Measurements from ENCODE around the gene KCNQ1OT1. TPM values are rescaled to one million over a fixed set of nuclear protein-coding genes. Genes with fewer than 3 reads are reported as not detected.
A peak's percentile ranks its signal among the peaks of the same experiment; 100 is the strongest.

The KCNQ1OT1 gene
- 10.3 TPM for total RNA-seq

DNA sequence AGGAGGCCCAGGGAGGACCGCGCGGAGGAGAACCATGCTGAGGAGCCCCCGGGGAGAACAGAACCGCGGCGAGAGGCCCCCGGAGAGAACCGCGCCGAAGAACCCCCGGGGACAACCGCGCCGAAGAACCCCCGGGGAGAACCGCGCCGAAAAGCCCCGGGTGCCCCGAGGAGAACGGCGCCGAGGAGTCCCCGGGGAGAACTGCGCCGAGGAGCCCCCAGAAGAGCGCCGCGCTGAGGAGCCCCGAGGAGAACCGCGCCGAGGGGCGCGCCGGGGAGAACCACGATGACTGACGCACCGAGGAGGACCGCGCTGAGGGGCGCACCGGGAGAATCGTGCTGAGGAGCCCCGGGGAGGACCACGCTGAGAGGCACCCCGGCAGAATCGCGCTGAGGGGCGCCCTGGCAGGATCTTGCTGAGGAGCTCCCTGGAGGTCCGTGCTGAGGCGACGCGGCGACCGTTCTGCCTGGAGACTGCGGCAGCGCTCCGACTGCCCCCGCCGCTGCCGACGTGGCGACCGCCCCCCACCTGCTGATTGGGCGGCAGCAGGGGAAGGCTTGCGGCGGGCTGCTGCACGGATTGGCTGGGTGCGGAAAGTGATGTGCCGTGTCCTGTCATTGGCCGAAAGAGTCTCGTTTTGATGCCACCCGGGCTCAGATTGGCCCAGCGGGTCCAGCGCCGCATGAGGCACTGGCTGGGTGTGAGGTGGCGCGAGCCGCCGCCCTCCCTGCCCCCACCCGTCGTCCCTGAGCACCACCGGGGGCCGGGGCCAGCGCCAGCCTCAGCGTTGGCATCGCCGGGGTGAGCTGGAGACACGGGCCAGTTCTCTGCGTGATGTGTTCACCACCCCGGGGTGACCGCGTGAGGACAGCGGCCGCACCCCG, at the start of gene KCNQ1OT1:
TSS of gene KCNQ1OT1 (minus strand) at position 464 of the 884 bp plus-strand sequence.
- peak; percentile 97 for DNase-seq

DNA sequence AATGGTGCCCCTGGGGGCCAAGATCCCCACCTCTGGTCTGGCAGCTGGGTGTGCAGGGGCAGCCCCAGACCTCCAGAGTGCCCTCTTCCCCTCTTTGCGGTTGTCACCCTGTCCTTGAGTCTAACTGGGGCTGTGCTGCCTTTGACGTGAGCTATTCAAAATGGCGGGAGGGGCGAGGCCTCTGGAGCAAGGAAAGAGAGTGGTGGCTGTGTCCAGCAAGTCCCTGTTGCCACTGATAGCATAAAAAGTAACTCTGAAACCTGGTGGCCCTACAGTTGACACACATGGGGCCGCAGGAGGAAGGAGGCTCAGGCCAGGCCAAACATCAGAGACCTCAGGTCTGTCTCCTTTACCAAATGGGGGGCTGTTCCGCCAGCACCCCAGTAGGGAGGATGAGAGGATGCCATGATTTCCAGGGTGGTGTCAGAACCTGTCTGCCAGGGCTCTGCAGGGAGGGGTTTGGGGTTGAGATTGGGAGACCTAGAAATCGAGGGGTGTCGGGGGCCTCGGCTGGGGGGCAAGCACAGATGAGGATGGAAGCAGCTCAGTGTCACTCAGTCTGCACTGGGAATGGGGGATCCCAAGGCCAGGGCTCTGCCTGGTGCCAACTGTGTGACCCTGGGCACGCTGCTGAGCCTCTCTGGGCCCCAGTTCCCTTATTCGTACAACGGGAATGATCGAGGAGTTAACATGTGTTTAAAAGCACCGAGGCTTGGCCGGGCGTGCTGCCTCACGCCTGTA, 49.2 kb upstream of the KCNQ1OT1 start:
- DNase-seq: no peak

DNA sequence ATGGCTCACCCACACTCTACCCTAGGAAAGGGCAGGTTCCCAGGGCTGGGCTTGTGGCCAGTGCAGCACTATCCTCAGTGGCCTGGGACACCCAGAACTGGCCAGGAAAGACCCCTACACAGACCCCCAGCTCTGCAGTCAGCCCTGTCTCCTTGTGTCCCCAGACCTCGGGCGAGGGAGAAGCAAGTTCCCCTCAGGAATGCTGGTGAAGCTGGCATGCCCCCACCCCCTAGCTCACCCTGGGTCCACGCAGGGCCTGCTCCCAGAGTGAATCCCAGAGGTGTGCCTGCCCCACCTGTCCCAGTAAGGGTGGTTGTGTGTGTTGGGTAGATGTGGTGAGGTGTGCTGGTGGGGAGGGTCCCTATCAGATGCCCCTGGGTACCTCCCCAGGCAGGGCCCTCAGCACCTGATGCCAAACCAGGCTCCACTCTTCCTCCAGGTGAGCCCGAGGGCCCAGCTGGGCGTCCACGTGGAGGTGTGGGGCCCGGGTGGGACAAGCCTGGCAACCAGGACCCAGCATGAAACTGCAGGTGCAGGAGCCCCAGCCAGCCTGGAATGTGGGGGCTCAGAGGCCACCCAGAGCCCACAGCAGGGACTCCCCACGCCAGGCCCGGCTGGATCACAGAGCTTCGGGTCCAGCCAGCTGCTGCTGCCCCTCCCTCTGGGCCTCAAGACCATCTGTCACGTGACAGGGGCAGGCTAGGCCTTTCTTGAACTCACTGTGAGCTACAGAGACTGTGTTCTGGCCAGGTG, 48.4 kb upstream of the KCNQ1OT1 start:
- no peak for DNase-seq

DNA sequence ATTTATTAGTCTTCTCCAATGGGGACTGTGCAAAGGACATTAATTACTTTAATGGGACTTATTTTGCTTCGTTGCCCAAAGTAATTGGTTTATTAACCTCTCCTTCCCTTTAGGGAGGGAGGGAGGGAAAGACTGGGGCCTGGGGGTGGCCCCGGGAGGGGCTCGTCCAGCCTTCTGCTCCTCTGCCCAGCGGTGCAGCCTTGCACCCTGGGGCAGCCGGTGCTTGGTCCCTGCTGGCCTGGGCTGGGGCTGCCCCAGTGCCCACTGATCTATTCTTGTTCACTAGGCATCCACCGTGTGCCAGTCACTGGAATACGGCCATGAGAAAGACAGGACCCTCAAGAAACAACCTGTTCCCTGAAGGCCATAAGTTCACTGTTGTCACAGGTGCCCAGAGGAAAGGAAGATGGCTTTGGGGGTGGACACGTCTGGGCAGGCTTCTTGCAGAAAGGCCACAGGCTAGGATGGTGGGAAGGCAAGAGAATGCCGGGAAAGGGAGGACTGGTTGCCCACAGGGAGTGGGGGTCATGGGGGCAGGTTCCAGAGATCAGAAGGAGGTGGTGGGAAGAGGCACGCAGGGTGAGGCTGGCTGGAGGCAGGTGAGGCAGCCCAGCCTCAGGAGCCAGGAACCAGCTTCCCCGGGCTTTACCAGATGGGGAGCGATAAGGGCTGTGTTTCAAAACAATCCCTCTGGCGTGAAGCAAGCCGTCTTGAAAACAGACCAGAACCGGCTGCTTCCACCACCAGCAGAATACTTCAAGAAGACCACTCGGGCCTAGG, 47.6 kb upstream of the KCNQ1OT1 start:
- no peak for DNase-seq

DNA sequence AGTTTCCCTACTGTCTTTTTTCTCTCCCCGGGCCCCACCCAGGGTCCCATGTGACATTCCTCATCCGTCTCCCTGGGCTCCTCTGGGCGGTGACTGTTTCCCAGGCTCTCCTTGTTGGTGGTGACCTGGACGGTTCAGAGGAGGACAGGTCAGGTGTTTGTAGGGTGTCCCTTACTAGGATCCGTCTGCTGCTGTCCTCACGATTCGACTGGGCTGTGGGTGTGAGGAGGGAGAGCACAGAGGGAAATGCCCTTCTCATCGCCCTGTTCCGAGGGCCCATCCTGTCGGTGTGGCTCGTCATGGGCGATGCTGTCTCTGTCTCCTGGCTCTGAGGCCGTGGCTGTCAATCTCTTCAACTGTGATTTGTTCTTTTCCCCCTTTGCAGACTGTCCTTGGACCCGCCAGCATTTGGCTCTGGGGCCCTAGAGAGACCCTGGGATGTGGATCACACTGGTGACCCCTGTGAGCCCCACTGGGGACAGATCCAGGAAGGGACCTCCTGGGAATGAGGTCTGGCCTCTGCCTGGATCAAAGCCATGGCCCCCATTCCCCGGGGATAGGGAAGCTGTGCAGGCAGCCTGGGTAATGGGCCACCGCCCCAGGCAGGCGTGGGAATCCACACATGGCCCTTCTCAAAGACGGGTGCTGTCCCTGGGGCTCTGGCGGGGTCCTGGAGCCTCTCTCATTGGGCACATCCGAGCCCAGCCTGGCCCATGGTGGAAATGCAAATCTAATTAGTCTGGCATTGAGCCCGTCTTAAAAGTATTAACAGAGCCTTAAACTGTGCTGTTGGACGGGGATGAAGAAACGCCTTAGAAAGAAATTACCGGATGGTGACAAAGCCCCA, 46.8 kb upstream of the KCNQ1OT1 start:
- DNase-seq: no peak

DNA sequence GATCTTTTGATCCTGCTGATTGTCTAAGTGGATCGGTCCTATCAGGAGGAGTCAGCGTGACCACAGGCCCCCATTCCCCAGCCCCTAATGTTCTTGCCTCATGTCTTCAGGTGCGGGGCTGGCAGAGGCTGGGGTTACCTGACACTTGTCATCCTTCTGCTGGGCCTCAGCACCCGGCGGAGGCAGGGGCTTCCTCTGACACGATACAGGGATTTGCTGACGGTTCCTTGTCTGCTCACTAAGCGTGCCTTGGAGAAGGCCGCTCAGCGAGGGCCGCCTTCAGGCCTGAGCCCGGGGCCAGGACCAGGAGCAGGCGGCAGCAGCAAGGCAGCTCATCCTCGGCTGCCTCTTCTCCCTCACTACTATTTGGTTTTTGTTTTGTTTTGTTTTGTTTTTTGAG, 45.7 kb upstream of the KCNQ1OT1 start:
- DNase-seq: no peak

DNA sequence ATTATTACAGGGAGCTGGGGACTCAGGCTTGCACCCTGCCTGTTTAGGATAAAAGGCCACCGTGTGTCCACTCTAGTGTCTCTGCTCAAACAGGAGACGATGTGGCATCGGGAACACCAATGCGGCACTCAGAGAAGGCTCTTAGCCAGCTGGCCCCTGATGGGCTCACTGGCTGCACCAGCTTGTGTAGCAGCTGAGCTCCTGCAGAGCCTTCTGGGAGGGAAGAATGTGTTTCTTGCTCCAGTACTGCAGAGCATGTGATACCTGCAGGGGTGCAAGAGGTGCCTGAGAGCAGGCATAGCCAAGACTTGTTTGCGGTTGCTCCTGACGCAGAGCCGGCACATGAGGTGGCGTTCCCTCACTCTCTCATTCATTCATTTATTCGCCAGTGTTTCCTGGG, 44.4 kb upstream of the KCNQ1OT1 start:
- DNase-seq: no peak

DNA sequence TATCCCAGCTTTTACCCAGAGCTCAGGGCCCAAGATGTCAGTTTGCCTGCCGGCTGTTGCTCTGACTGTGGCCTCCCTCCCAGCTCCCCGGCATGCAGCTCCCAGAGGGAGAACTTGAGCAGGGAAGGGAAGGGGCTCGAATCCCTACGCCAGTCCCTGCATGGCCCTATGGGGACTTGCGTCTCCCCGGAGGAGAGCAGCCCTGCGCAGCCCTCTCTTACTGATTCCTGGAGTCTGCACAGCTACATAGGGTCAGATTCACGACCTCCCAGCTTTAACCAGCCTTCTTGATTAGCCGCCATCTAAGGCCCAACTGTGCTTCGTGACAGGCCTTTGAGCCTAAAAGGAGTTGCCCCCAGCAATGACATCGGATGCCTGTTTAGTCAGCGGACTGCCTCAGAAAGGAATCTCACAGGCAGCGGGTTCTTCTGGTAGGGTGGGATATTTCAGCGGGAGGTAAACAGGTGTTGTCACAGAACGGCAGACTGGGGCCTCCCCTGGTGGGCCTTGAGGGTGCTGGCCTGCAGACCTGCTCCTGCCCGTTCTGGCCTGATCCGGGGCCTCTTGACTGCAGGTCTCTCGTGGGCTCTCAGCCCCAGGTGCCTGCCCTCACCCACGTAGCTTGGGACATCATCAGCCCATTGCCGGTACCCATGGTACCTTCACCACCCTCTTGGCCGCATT, 43.8 kb upstream of the KCNQ1OT1 start:
- DNase-seq: no peak

DNA sequence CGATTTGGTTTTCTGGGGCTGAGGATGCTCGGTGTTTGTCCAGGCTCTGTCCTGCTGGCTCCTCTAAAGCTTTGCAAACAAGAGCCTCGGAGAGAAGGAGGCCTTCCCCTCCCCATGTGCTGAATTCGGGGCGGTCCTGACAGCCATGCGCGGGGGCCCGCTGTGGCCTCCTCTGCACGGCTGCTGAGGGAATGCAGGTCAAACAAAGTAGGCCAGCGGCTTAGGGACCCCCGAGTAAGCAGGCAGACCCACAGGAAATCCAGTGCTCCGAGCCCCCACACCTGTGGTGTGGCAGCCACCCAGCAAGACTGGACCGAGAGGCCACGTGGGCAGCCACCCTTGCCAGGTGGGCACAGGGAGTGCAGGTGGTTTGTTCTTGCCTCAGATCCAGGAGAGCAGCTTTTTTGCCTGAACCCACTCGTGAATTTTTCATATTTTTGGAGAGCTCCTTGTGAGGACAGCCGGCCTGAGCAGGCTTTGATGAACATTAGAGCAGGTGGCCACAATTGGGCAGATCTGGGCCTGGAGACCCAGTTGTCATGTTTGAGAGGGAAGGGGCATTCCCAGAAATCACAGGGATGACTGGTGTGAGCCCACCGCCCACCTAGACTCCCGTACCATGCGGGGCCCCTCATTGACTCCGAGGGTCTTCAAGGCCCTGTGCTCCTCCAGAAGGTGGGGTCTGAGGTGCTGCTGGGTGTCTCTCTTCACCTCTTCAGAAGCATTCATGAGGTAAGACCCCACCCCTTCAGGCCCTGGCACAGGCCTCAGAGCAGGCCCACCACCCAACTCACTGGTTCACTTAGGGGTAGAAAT, 43.0 kb upstream of the KCNQ1OT1 start:
- DNase-seq: no peak

DNA sequence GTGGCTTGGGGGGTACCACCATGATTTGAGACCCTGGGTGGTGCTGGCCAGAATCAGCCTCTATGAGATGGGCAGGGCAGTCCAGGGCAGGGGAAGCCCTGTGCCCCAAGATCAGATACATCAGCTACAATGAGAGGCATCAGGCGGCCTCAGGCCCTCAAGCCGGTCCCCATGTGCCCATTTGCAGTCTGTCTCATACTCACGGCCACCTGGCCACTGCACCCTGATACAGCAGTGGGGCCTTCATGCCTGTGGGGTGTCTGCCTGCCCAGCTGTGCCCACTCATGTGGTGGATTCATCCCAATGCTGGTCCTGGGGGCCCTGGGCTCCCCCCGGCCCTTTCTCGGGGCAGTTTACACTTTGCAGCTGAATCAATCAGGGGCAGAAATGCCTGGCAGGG, 42.4 kb upstream of the KCNQ1OT1 start:
- no peak for DNase-seq

DNA sequence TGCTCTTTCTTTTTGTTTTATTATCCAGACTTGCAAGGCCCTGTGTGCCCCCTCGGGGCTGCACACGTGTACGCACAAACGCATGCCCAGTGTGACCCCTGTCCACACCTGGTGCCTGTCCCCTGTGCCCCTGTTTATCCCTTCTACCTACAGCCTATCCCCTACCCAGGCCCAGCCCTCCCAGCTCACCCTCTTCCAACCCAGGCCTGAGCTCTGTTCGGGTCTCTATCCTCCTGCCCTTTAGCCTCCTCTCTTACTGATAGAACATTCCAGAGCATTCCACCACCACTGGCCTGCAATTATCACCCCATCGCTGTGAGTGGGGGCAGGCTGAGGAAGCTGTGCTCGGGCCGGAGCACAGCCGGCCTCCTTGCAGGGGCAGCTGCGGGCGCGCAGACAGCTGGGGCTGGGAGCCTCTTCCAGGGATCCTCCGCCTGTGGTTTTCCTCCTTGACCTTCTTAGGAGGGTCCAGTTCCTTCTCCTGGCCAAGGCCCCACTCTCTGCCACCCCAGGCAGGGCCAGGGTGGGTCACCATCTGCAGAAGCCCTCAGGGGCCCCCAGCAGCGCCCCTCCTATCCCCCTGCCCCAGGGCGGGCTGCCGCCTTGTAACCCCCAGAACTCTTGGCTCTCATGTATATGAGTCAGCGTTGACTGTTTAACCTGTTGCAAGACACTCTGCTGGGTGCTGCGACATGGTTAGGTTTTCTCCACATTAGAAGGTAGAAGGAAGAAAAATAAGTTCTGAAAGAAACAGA, 41.8 kb upstream of the KCNQ1OT1 start:
- peak; percentile 64 for DNase-seq

DNA sequence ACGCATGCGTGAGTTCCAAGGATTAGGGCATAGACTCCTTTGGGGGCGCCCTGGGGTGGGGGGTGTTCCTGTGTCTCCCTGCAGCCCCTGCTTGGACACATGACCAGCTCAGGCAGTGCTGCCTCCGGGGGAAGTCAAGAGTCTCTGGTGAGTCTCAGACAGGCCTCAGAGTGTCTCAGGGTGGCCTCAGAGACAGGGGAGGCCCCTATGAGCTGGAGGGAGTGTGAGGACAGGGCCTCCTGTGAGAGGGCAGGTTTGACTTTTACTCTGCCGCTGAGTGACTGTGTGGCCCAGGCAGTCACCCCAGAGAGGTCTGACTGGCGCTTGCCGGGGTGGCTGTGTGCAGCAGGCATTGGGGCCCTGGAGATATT, 41.2 kb upstream of the KCNQ1OT1 start:
- no peak for DNase-seq

DNA sequence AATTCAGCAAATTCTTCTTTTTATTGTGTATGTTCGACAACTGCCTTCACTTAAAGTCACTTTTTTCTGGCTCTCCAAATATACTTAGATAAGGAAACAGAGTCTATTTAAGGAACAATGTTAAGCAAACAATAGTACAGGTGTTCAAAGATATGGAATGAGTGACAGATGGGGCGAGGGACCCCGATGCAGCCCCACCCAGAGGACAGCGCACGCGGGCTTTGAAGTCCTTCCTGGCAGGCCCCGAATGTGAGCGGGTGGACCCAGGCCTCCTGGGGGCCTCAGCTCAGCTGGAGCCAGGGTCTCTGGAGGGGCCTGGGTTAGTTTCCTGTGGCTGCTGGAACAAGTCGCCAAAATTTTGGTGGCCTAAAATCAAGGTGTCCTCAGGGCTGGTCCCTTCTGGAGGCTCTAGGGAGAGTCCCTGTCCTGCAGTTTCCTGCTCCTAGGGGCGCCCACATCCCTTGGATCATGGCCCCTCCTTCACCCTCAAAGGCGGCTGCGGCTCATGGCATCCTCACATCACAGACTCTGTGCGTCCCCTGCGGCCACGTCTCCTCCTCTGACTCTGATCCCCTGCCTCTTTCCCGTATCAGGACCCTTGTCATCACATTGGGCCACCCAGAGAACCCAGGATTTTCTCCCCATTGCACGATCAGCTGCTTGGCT, 40.6 kb upstream of the KCNQ1OT1 start:
- no peak for DNase-seq

DNA sequence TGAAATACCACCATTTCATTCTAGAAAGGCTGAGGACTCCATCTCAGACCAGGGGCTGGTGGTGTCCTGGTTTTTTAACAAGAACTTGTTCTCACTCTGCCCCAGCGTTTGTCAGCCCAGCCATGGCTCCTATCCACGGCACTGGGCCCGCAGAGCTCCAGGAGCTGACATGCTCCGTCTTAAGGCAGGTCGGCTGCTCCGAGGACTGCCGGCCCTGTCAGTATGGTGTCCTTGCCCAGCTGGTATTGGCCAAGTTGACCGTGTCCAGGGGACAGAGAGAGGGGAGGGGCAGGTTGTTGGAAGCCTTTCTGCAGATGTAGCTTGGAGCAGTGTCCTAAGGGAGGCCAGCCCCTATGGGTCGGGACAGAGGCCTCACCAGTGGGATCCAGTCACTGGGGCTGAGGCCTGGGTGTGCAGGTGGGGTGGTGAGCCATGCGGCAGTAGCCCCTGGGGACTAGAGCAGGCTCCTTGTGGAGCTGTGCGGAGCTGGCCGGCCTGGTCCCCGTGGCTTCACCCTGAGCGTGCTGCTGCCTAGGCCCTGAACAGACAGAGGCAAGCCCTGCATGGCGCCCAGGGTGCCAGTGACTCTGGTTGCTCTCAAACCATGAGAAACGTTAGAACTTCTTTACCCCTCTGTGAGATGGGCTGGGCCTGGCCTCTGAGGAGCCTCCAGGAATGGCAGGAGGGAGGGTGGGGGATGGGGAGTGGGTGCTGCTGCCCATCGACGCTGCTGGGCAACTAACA, 39.9 kb upstream of the KCNQ1OT1 start:
- DNase-seq: no peak

DNA sequence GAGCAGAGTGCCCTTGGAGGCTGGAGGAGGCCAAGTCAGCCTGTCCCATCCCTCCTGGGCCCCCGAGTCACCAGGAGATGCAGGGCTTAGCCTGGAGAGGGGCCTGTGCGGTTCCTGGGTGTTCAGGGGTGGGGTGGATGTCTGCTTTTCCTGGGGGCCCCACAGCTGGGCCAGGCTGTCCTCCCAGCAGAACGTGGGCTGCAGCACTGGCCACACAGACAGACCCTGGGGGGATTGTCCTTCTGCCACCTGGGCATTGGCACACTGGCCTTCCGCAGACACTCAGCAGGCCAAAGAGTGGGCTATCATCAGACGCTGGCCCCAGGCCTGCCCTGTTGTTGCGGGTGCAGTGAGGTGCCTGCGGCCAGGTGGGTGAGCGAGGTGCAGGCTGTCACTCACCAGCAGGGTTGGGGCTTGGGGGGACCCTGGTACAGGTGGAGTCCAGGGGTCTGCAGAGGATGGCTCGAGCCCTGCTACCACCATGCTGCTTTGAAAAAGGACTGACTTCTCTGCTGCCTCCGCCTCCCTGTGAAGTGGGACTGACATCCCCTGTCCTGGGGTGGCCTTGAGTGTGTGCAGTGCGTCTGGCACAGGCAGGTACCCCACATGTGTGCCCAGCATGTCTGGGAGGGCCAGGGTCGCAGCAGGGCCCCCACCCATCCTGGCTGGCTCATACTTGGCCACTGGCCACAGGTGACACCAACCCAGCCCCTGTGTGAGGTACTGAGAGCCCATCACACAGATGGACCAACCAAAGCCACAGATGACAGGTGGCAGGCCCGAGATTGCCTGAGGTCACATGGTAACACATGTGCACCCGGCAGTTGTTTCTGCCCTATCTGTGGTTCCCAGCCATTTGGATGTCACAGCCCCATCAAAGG, 39.0 kb upstream of the KCNQ1OT1 start:
- DNase-seq: no peak

DNA sequence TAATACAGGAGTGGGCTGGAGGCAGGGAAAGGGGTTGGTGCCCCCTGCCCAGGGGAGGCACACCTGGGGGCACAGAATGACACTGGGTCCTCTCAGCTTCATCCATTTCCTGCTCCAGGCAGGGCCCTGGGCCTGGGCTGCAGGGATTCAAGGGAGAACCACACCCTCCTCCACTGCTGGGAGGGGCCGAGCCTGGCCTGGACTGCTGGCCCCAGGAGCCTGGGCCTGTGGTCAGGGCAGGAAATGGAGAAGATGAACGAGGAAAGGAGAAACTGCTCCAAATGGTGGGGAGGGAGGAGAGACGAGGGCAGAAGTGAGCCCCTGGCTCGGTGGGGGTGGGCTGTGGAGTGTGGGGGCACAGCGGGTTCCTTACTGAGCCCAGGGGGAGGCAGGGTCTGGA, 38.1 kb upstream of the KCNQ1OT1 start:
- no peak for DNase-seq

DNA sequence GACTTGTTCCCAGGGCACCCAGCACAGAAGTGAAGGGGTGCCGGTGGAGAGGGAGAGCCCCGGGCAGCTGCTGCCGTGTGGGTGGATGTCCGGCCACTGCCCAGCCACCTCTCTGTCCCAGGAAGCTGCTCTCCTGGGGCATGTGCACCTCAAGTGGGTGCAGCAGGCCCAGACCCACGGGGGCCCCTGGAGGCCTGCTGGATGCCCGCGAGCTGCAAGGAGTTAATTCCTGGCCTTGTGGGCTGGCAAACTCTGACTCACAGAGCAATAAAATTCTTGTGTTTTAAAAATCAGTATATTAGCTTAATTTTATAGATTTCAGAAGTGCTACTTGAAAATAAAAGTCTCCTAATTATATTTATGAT, 37.4 kb upstream of the KCNQ1OT1 start:
- DNase-seq: no peak

Measured in tongue (tissue), 2 donors.